Panc1 (cell line): Measurements from ENCODE around the gene STX18. TPM values are rescaled to one million over a fixed set of nuclear protein-coding genes. Genes with fewer than 3 reads are reported as not detected.

Source experiments
- ATAC-seq: fragments of 200-7000 bp; cut with Tn5 transposase; 2 replicates; pipeline ENCODE4 v1.9.1; 2020; ENCODE audit warnings: mild to moderate bottlenecking, moderate library complexity
- BruUV-seq: library from RNA; stranded (reverse); fragments of 400-500 nt; replicated peaks from 2 replicates; lab custom pipeline; 2021; lab: Mats Ljungman, UMichigan
- CTCF ChIA-PET: fragments of 300-600 bp; sonication (Branson Sonifier 250); formaldehyde crosslinking; loops from one replicate; lab custom pipeline; 2022; ENCODE audit warnings: antibody characterized with exemption; lab: Charles Lee
- POLR2A ChIA-PET: fragments of 300-600 bp; sonication (Branson Sonifier 250); formaldehyde crosslinking; loops from one replicate; lab custom pipeline; 2022; ENCODE audit warnings: antibody characterized with exemption; lab: Charles Lee
- DNase-seq: peaks from one replicate; pipeline ENCODE4 v3.0.0-alpha.2; 2010; ENCODE audit warnings: low read depth, low spot score
- H3K27ac ChIP-seq: 2 replicates; pipeline ENCODE4 v1.5.1; 2011; ENCODE audit warnings: mild to moderate bottlenecking, low read length, inconsistent platforms
- H3K27me3 ChIP-seq: fragments of 200-500 bp; sonication (Bioruptor generic); 2 replicates; pipeline ENCODE4 v1.6.0; 2014; ENCODE audit warnings: low read length, inconsistent platforms; ENCODE audit not compliant: control insufficient read depth, insufficient read depth
- H3K36me3 ChIP-seq: fragments of 200-500 bp; sonication (Bioruptor generic); 2 replicates; pipeline ENCODE4 v1.5.1; 2014; ENCODE audit warnings: inconsistent platforms, mild to moderate bottlenecking, low read length, moderate library complexity; ENCODE audit not compliant: control insufficient read depth, insufficient read depth
- H3K4me1 ChIP-seq: 2 replicates; pipeline ENCODE4 v1.5.1; 2011; ENCODE audit warnings: inconsistent platforms, mild to moderate bottlenecking, low read length, moderate library complexity; ENCODE audit not compliant: control insufficient read depth, insufficient read depth
- H3K4me3 ChIP-seq, 2 experiments: 2 replicates each; pipeline ENCODE4 v1.5.1; 2011 to 2012; ENCODE audit warnings: low read depth in 2 of 2, low read length in 2 of 2, mild to moderate bottlenecking in 2 of 2, inconsistent platforms in 1 of 2, moderate library complexity in 1 of 2
- H3K9me3 ChIP-seq: fragments of 200-500 bp; sonication (Bioruptor generic); 2 replicates; pipeline ENCODE4 v1.5.1; 2014; ENCODE audit warnings: low read depth, mild to moderate bottlenecking, inconsistent platforms, low read length, moderate library complexity; ENCODE audit not compliant: control insufficient read depth, insufficient read depth
- POLR2AphosphoS5 ChIP-seq: IDR thresholded peaks from 2 replicates; pipeline ENCODE4 v1.6.1; 2012; ENCODE audit warnings: mild to moderate bottlenecking, low read depth, low read length, moderate library complexity
- SIN3A ChIP-seq: IDR thresholded peaks from 2 replicates; pipeline ENCODE4 v1.6.1; 2012; ENCODE audit warnings: low read depth, mild to moderate bottlenecking, low read length, moderate library complexity, borderline replicate concordance; ENCODE audit not compliant: insufficient read depth
- TCF7L2 ChIP-seq: IDR thresholded peaks from 2 replicates; pipeline ENCODE4 v1.6.1; 2011; ENCODE audit warnings: mild to moderate bottlenecking, low read depth, low read length, inconsistent platforms
- in situ Hi-C: cut with HindIII; loops from 2 replicates; pipeline ENCODE4 v1.10.0; 2016; ENCODE audit warnings: low sequenced_read_pairs, low pct_unique_long_range_greater_than_20kb
- intact Hi-C: fragments of 100-400 bp; cut with micrococcal nuclease; formaldehyde crosslinking; loops from one replicate; pipeline ENCODE4 v1.10.0; 2022; ENCODE audit not compliant: unreplicated experiment
- total RNA-seq: library from RNA; stranded (reverse); gene quantifications from one replicate; pipeline ENCODE4 v1.2.1, GENCODE V29; 2021; ENCODE audit not compliant: unreplicated experiment
- TF ChIP-seq, protein P1 (sequence below): fragments of 450-650 bp; IDR thresholded peaks from 2 replicates; pipeline ENCODE4 v1.5.1; 2017; ENCODE audit warnings: mild to moderate bottlenecking
- TF ChIP-seq, protein P2 (sequence below), 2 experiments: IDR thresholded peaks; 2 replicates each; pipeline ENCODE4 v1.6.1; 2011 to 2012; ENCODE audit warnings: low read depth in 2 of 2, control low read depth in 1 of 2, low read length in 1 of 2, mild to moderate bottlenecking in 1 of 2, moderate library complexity in 1 of 2; ENCODE audit not compliant: insufficient read depth in 1 of 2

Gene STX18
- total RNA-seq, 1 experiment from 2014 or later = 15.0 TPM

DNA sequence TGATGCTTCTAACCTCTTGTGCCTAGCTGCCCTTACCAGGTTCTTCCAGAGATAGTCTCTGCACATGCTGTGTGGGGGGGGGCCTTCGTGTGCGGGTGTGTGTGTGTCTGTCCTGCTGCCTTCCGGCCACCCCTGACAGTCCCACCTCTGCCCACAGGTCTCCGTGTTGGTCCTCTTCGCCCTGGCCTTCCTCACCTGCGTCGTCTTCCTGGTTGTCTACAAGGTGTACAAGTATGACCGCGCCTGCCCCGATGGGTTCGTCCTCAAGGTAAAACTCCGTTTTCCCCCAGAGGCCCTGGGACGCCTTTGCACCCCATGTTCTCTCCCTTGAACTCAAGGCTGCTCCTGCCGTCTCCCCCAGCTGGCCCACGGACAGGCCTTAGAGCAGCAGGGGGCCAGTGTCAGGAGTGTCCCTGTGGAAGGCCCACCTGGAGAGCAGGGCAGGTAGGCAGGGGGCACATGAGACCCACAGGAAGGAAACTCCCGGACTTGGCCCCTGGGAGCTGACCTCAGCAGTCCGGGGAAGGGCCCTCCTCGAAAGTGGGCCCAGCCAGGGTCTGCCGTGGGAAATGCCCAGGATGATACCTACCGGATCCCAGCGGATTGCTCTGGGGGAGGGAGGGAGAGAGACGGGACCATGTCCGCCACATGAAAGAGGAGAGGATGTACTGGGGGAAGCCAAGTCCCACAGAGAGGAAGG lies 132.3 kb downstream of the STX18 start:
- Histone ChIP-seq H3K36me3 (no peaks in the 10 kb centered on the region), H3K27ac (no peak overlapping the region), H3K9me3 (no peaks in the 10 kb centered on the region), H3K4me1 (no peaks in the 10 kb centered on the region), H3K27me3 (no peaks in the 10 kb centered on the region), H3K4me3 (no peak overlapping the region)
- POLR2A ChIA-PET = no interaction called here
- CTCF ChIA-PET = no interaction called here
- ATAC-seq (no peak), DNase-seq (no peak)
- TF ChIP-seq SIN3A (no peak), POLR2AphosphoS5 (no peak), TCF7L2 (no peak)
- TF ChIP-seq, protein P1, sequence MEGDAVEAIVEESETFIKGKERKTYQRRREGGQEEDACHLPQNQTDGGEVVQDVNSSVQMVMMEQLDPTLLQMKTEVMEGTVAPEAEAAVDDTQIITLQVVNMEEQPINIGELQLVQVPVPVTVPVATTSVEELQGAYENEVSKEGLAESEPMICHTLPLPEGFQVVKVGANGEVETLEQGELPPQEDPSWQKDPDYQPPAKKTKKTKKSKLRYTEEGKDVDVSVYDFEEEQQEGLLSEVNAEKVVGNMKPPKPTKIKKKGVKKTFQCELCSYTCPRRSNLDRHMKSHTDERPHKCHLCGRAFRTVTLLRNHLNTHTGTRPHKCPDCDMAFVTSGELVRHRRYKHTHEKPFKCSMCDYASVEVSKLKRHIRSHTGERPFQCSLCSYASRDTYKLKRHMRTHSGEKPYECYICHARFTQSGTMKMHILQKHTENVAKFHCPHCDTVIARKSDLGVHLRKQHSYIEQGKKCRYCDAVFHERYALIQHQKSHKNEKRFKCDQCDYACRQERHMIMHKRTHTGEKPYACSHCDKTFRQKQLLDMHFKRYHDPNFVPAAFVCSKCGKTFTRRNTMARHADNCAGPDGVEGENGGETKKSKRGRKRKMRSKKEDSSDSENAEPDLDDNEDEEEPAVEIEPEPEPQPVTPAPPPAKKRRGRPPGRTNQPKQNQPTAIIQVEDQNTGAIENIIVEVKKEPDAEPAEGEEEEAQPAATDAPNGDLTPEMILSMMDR = no peak
- TF ChIP-seq, protein P2, sequence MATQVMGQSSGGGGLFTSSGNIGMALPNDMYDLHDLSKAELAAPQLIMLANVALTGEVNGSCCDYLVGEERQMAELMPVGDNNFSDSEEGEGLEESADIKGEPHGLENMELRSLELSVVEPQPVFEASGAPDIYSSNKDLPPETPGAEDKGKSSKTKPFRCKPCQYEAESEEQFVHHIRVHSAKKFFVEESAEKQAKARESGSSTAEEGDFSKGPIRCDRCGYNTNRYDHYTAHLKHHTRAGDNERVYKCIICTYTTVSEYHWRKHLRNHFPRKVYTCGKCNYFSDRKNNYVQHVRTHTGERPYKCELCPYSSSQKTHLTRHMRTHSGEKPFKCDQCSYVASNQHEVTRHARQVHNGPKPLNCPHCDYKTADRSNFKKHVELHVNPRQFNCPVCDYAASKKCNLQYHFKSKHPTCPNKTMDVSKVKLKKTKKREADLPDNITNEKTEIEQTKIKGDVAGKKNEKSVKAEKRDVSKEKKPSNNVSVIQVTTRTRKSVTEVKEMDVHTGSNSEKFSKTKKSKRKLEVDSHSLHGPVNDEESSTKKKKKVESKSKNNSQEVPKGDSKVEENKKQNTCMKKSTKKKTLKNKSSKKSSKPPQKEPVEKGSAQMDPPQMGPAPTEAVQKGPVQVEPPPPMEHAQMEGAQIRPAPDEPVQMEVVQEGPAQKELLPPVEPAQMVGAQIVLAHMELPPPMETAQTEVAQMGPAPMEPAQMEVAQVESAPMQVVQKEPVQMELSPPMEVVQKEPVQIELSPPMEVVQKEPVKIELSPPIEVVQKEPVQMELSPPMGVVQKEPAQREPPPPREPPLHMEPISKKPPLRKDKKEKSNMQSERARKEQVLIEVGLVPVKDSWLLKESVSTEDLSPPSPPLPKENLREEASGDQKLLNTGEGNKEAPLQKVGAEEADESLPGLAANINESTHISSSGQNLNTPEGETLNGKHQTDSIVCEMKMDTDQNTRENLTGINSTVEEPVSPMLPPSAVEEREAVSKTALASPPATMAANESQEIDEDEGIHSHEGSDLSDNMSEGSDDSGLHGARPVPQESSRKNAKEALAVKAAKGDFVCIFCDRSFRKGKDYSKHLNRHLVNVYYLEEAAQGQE (IDR thresholded peaks at IDR 0.05; ENCODE audit: insufficient read depth in 1 of 2, low read depth in 2 of 2, low read length in 1 of 2) = no peak
- intact Hi-C loops = no loop called here
- in situ Hi-C loops = no loop called here
- BruUV-seq = no TSS peak

DNA sequence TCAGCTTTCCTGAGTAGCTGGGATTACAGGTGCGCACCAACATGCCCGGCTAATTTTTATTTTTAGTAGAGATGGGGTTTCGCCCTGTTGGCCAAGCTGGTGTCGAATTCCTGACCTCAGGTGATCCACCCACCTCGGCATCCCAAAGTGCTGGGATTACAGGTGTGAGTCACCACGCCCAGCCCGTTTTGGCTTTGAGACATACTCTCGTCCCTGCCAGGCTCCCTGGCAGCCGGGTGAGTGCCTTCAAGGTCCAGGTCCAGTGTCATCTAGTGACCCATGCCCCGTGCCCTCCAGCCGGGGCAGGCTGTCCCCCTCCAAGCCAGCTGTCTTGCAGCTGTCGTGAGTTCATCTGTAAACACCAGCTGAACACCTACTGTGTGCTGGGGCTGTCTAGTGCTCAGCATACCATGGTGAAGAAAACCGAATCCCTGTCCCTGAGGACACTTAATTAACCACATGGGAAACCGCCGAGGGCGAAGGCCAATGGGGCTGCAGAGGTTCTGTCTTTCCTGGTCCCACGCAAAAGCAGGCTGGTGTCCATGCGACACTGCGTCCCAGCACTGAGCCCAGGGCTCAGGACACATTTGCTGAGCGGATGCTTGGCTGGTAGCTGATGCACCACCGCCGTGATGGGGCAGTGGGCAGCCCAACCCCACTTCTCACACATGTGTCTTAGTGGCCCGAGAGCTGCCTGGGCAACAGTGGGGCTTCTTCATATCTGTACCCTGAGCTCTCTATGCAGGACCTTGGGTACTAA lies 133.1 kb downstream of the STX18 start:
- BruUV-seq = no TSS peak
- intact Hi-C loops = no loop called here
- no peak for ATAC-seq

More for the DNA sequence above, 133.1 kb downstream of the STX18 start:
- Histone ChIP-seq H3K4me3 (no peak overlapping the region), H3K36me3 (no peaks in the 10 kb centered on the region), H3K9me3 (no peaks in the 10 kb centered on the region), H3K27ac (no peak overlapping the region), H3K4me1 (no peaks in the 10 kb centered on the region), H3K27me3 (no peaks in the 10 kb centered on the region)
- TF ChIP-seq, protein P2 (IDR thresholded peaks at IDR 0.05; ENCODE audit: insufficient read depth in 1 of 2, low read depth in 2 of 2, low read length in 1 of 2) = no peak
- TF ChIP-seq SIN3A (no peak), TCF7L2 (no peak), POLR2AphosphoS5 (no peak)
- TF ChIP-seq, protein P1 = no peak
- POLR2A ChIA-PET = no interaction called here
- DNase-seq = no peak
- CTCF ChIA-PET = no interaction called here
- in situ Hi-C loops = no loop called here
